Glutamatergic neuron (in vitro differentiated cells): ENCODE data around the gene CBX2. TPM values are rescaled to one million over a fixed set of nuclear protein-coding genes. Genes with fewer than 3 reads are reported as not detected.
A peak's percentile ranks its signal among the peaks of the same experiment; 100 is the strongest.

Source experiments
- DNase-seq: peaks from one replicate; pipeline ENCODE4 v3.0.0; 2022
- H3K27ac Mint-ChIP-seq: one replicate; pipeline ENCODE4 v1.8.0; 2020; ENCODE audit warnings: mild to moderate bottlenecking, mixed read lengths, inconsistent platforms; ENCODE audit not compliant: unreplicated experiment
- H3K27me3 Mint-ChIP-seq: one replicate; pipeline ENCODE4 v1.8.0; 2020; ENCODE audit warnings: mild to moderate bottlenecking, moderate library complexity, mixed read lengths, inconsistent platforms; ENCODE audit not compliant: unreplicated experiment
- H3K36me3 Mint-ChIP-seq: one replicate; pipeline ENCODE4 v1.8.0; 2020; ENCODE audit warnings: mild to moderate bottlenecking, mixed read lengths, inconsistent platforms; ENCODE audit not compliant: unreplicated experiment
- H3K4me1 Mint-ChIP-seq: one replicate; pipeline ENCODE4 v1.8.0; 2020; ENCODE audit warnings: mild to moderate bottlenecking, low read depth, mixed read lengths, inconsistent platforms; ENCODE audit not compliant: unreplicated experiment
- H3K4me3 Mint-ChIP-seq: one replicate; pipeline ENCODE4 v1.8.0; 2020; ENCODE audit warnings: mild to moderate bottlenecking, mixed read lengths, inconsistent platforms; ENCODE audit not compliant: unreplicated experiment
- H3K9me3 Mint-ChIP-seq: one replicate; pipeline ENCODE4 v1.8.0; 2020; ENCODE audit warnings: mild to moderate bottlenecking, moderate library complexity, mixed read lengths, inconsistent platforms; ENCODE audit not compliant: unreplicated experiment
- total RNA-seq: library from RNA; stranded (reverse); fragmentation: NEBNext Ultra II Directional; extraction: Animal tissue kit (Norgen Biotek cat#: 25700); gene quantifications from one replicate; pipeline ENCODE4 v1.2.1, GENCODE V29; 2021; ENCODE audit not compliant: unreplicated experiment
- TF ChIP-seq, protein P1 (sequence below): fragments of 200-600 bp; sonication (generic); IDR thresholded peaks from one replicate; pipeline ENCODE4 v1.5.0; 2021; ENCODE audit not compliant: partially characterized antibody, unreplicated experiment

CBX2 gene
- total RNA-seq, 1 donor from 2014 or later, result 78.8 TPM

DNA sequence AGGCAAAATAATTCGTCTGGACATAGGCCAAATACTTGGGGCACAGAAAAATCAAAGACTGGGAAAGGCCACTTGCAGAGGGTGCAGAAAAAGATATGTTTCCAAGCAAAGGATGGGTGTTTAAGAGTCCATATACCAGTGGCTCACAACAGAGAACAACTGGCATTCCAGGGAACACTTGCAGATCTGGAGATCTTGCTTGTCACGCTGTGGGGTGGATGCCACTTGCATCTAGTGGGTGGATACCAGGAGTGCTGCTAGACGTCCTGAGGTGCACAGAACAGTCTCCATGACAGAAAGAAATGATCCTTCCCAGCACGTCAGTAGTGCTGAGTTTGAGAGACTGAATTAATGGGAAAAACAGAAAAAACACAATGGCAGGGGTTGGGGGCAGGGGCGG, 10.5 kb downstream of the CBX2 start:
- TF ChIP-seq, protein P1, sequence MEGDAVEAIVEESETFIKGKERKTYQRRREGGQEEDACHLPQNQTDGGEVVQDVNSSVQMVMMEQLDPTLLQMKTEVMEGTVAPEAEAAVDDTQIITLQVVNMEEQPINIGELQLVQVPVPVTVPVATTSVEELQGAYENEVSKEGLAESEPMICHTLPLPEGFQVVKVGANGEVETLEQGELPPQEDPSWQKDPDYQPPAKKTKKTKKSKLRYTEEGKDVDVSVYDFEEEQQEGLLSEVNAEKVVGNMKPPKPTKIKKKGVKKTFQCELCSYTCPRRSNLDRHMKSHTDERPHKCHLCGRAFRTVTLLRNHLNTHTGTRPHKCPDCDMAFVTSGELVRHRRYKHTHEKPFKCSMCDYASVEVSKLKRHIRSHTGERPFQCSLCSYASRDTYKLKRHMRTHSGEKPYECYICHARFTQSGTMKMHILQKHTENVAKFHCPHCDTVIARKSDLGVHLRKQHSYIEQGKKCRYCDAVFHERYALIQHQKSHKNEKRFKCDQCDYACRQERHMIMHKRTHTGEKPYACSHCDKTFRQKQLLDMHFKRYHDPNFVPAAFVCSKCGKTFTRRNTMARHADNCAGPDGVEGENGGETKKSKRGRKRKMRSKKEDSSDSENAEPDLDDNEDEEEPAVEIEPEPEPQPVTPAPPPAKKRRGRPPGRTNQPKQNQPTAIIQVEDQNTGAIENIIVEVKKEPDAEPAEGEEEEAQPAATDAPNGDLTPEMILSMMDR, result no peak

DNA sequence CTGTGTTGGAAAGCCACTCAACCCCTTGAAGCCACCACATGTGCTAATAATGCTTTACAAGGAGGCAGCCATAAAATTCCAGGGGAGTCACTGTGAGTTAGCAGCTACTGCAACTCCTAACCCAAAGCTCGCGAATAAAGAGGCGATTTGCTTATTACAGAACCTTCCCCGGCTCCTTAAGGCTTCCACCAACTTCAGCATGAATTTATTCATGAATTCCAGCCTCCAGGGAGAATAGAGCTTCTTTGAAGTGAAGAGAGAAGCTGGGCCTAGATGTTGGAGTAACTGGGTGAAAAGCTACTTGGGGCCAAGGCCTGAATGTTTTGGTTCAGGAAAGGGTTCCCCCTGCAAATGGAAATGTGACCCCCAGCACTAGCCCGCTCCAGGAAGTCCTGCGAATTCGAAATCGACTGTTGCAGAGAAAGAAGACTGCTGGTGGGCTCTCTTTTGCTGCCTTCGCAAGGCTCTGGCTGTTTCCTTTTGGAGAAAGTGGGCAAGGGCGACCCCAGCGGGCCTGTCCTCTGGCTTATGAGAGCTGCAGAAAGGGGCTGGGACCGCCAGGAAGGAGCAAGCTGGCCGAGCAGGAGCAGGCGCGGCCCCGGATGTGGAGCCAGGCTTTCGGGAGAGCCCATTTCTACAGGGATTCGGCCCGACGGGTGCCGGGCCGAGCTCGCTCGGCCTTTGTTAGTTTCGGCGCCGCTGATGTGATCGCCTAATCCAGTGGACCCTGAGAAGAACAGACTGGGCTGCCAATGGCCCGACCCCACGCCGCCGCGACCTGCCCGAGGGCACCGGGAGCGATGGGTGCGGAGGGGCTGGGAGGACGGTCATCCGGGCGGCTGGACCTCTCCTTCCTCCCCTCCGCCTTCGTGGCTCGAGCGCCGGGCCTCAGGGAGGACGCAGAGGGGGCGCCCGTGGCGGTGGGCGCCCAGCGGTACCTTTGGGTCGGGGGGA, 11.3 kb downstream of the CBX2 start:
- TF ChIP-seq, protein P1, result no peak
- peaks cover 7% of the 10 kb centered on the region for H3K9me3 Mint-ChIP-seq
- DNase-seq, result peak; percentile 62
- peak overlapping the region; percentile 62 for H3K4me3 Mint-ChIP-seq
- no peak overlapping the region for H3K27ac Mint-ChIP-seq
- H3K27me3 Mint-ChIP-seq, result peaks cover 21% of the 10 kb centered on the region
- peaks cover 27% of the 10 kb centered on the region for H3K4me1 Mint-ChIP-seq
- peaks cover 4% of the 10 kb centered on the region for H3K36me3 Mint-ChIP-seq

More for the DNA sequence above, 10.5 kb downstream of the CBX2 start:
- peaks cover 22% of the 10 kb centered on the region for H3K4me1 Mint-ChIP-seq
- H3K36me3 Mint-ChIP-seq, result peaks cover under 1% of the 10 kb centered on the region
- H3K4me3 Mint-ChIP-seq, result peak overlapping the region; percentile 62
- peak overlapping the region; percentile 48 for H3K27ac Mint-ChIP-seq
- peaks cover 17% of the 10 kb centered on the region for H3K27me3 Mint-ChIP-seq
- H3K9me3 Mint-ChIP-seq, result peaks cover 4% of the 10 kb centered on the region
- no peak for DNase-seq

DNA sequence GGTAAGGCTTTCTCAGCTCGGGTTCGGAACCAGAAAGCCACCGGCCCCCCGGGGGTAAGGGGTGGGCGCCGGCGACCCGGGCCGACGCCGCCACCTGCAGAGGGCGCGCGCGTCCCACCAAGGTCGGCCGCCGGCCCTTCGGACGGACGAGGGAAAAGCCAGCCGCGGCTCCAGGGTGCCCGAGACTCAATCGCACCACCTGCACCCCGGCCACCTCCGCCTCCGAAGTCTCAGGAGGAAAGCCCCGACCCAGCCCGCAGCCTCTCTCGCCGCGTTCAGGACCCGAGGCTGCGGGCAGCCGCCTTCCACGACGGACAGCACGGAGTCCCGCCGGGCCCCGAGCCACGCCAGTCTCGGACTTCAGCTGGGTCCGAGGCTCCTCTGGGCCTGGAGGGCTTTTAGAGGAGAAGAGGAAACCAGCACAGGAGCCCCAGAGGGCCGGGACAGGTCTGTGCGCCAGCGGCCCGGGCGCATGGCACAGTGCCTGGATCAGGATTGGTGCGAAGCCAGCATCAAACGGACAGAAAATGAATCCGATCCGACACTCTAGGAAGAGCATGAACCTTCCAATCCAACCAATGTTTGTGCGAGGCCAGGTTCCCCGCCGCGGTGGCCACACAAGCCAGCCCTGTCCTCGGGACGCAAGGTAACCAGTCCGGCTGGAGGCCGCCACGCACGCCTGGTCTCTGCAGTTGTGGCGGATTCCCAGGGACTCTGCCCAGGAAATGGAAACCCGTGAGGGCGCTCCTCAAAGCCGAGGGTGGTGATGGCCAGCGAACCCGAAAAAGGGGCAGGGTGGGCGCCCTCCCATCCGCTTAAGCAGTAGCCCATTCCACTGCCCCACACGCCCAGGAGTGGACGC, 12.2 kb downstream of the CBX2 start:
- Mint-ChIP-seq H3K27me3 (peaks cover 24% of the 10 kb centered on the region), H3K27ac (no peak overlapping the region), H3K9me3 (peaks cover 7% of the 10 kb centered on the region), H3K4me3 (no peak overlapping the region), H3K4me1 (peaks cover 27% of the 10 kb centered on the region), H3K36me3 (peaks cover 4% of the 10 kb centered on the region)
- DNase-seq, result peak; percentile 77
- TF ChIP-seq, protein P1, result peak; percentile 82

DNA sequence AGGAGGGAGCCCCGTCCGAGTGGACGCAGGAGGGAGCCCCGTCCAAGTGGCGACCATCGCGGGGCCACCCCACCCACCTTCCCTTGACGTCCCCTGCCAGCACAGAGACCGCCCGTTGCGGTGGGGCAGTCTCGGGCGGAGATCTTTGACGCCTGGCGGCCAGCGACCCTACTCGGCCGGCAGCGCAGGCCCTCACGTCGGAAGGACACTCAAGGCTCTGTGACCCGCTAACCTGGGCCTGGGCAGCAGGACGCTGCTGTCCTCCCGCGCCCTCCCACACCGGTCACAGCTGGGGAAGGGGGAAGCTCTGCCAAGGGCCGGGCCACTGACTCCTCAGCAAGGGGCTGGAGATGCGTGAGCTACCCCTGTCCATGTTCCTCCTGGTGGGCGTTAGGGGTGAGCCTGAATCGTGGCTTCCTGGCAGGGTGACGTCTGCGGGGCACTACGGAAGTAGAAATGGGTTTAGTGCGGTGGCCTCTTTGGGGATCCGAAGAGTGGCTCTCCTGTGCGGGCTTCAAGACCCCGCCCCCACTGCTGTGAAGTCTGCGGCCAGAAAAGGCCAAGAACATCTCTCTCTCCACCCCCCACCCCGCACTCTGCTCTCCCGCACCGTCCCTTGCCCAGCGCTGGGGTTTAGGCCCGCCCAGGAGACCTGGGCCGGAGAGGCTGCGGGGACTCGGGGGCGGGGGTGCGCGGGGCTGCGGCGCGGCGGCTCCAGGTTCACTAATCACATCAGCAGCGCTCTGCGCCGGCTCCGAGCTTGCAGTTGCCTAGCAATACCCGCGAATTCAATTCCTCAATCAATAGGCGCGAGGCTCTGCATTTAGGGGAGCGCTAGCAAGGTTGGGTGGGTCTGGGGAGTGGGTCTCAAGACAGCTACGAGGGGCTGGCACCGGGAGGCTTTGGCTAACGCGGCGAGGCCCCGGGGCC, 13.1 kb downstream of the CBX2 start:
- H3K36me3 Mint-ChIP-seq, result peaks cover 4% of the 10 kb centered on the region
- peaks cover 28% of the 10 kb centered on the region for H3K27me3 Mint-ChIP-seq
- H3K4me1 Mint-ChIP-seq, result peaks cover 30% of the 10 kb centered on the region
- no peak overlapping the region for H3K4me3 Mint-ChIP-seq
- no peak overlapping the region for H3K27ac Mint-ChIP-seq
- DNase-seq, result peak; percentile 57
- peaks cover 7% of the 10 kb centered on the region for H3K9me3 Mint-ChIP-seq
- TF ChIP-seq, protein P1, result no peak
